Cardiac muscle cell (in vitro differentiated cells and primary cell): Measurements from ENCODE around the gene VEGFB. TPM values are rescaled to one million over a fixed set of nuclear protein-coding genes. Genes with fewer than 3 reads are reported as not detected.

Experiments
- DNase-seq, 2 donors: peaks; one replicate each; pipeline versions ENCODE4 v3.0.0 to v3.0.0-alpha.2; 2010 to 2017; ENCODE audit warnings: low read depth in 1 of 2, low spot score in 1 of 2
- H3K27ac ChIP-seq: fragments of 200-600 bp; sonication (generic); 2 replicates; pipeline ENCODE4 v1.5.1; 2016
- H3K27me3 ChIP-seq: fragments of 200-600 bp; sonication (generic); 2 replicates; pipeline ENCODE4 v1.6.0; 2016; ENCODE audit warnings: control low read depth
- H3K36me3 ChIP-seq: fragments of 200-600 bp; sonication (generic); 2 replicates; pipeline ENCODE4 v1.5.1; 2016; ENCODE audit warnings: control low read depth
- H3K4me1 ChIP-seq: fragments of 200-600 bp; sonication (generic); 2 replicates; pipeline ENCODE4 v1.8.1; 2017; ENCODE audit warnings: low read depth, mild to moderate bottlenecking, mixed run types
- H3K4me3 ChIP-seq: fragments of 200-600 bp; sonication (generic); 2 replicates; pipeline ENCODE4 v1.5.1; 2016; ENCODE audit warnings: mild to moderate bottlenecking
- H3K9me3 ChIP-seq: fragments of 200-600 bp; sonication (generic); 2 replicates; pipeline ENCODE4 v1.5.1; 2017; ENCODE audit warnings: low read depth, mild to moderate bottlenecking, control low read depth
- polyA plus RNA-seq: library from polyadenylated mRNA; unstranded; fragments of >200 nt; fragmentation: Nextera tagmentation; extraction: Ambion mirVana; gene quantifications from 2 replicates; pipeline ENCODE4 v1.2.1, GENCODE V29; 2016
- total RNA-seq: library from RNA; depleted of rRNA; stranded (reverse); fragments of >200 nt; gene quantifications from 2 replicates; pipeline ENCODE4 v1.2.3, GENCODE V29; 2016
- TF ChIP-seq, protein P1 (sequence below): IDR thresholded peaks from 2 replicates; pipeline ENCODE4 v1.5.1; 2012; ENCODE audit warnings: low read depth, mild to moderate bottlenecking, low read length

Gene VEGFB
- total and polyA plus RNA-seq, 2 experiments from 2014 or later, result 162 to 199 TPM

GRCh38 chr11:64235437-64236161 lies 1.2 kb downstream of the VEGFB start:
- Histone ChIP-seq H3K27me3 (no peaks in the 10 kb centered on the region), H3K27ac (no peak overlapping the region), H3K36me3 (peaks cover 3% of the 10 kb centered on the region), H3K9me3 (no peaks in the 10 kb centered on the region), H3K4me3 (peak overlapping the region; percentile 62), H3K4me1 (peaks cover 11% of the 10 kb centered on the region)
- TF ChIP-seq, protein P1, sequence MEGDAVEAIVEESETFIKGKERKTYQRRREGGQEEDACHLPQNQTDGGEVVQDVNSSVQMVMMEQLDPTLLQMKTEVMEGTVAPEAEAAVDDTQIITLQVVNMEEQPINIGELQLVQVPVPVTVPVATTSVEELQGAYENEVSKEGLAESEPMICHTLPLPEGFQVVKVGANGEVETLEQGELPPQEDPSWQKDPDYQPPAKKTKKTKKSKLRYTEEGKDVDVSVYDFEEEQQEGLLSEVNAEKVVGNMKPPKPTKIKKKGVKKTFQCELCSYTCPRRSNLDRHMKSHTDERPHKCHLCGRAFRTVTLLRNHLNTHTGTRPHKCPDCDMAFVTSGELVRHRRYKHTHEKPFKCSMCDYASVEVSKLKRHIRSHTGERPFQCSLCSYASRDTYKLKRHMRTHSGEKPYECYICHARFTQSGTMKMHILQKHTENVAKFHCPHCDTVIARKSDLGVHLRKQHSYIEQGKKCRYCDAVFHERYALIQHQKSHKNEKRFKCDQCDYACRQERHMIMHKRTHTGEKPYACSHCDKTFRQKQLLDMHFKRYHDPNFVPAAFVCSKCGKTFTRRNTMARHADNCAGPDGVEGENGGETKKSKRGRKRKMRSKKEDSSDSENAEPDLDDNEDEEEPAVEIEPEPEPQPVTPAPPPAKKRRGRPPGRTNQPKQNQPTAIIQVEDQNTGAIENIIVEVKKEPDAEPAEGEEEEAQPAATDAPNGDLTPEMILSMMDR, result no peak
- no peak for DNase-seq

DNA sequence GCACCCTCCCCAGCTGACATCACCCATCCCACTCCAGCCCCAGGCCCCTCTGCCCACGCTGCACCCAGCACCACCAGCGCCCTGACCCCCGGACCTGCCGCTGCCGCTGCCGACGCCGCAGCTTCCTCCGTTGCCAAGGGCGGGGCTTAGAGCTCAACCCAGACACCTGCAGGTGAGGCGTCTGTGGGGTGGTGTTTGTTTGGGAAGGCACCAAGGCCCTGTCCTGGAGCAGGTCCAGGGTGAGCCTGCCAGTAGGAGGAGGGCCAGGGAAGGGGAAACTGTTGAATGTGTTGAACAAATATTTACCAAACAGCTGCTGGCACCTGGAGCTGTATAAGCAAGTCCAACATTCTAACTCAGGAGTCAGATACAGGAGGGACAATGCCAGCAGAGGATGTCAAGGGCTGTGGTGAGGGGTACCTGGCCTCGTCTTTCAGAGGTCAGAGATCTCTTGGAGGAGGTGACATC lies 3.1 kb downstream of the VEGFB start:
- peaks cover 11% of the 10 kb centered on the region for H3K4me1 ChIP-seq
- H3K4me3 ChIP-seq, result no peak overlapping the region
- TF ChIP-seq, protein P1, result no peak
- H3K36me3 ChIP-seq, result peaks cover 3% of the 10 kb centered on the region
- no peak for DNase-seq
- no peaks in the 10 kb centered on the region for H3K9me3 ChIP-seq
- no peak overlapping the region for H3K27ac ChIP-seq
- no peaks in the 10 kb centered on the region for H3K27me3 ChIP-seq

DNA sequence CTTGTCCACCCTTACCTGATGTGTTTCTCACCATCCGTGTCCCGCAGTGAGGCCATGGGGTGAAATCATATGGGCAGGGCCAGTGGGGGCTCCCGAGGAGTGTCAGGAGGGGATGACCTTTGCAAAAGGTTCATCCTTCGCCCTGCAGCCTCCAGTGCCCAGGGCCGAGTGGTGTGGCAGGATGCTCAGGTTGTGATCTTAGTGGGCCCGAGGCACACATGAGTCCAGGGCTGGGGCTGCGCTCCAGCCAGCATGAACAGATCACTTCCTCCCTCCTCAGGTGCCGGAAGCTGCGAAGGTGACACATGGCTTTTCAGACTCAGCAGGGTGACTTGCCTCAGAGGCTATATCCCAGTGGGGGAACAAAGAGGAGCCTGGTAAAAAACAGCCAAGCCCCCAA lies 3.7 kb downstream of the VEGFB start:
- Histone ChIP-seq H3K27ac (no peak overlapping the region), H3K36me3 (peaks cover 3% of the 10 kb centered on the region), H3K4me1 (peaks cover 11% of the 10 kb centered on the region), H3K27me3 (no peaks in the 10 kb centered on the region), H3K9me3 (no peaks in the 10 kb centered on the region), H3K4me3 (no peak overlapping the region)
- TF ChIP-seq, protein P1, result no peak
- DNase-seq, result no peak

- Histone ChIP-seq H3K9me3 (no peaks in the 10 kb centered on the region), H3K4me1 (peaks cover 5% of the 10 kb centered on the region), H3K27ac (no peak overlapping the region), H3K4me3 (no peak overlapping the region), H3K36me3 (peaks cover 3% of the 10 kb centered on the region), H3K27me3 (no peaks in the 10 kb centered on the region)
- no peak for DNase-seq
- TF ChIP-seq, protein P1, result no peak
Measured at GRCh38 chr11:64238999-64239398, 4.6 kb downstream of the VEGFB start.

- DNase-seq, result no peak
- Histone ChIP-seq H3K9me3 (no peaks in the 10 kb centered on the region), H3K36me3 (peaks cover 3% of the 10 kb centered on the region), H3K27me3 (no peaks in the 10 kb centered on the region), H3K4me3 (peak overlapping the region; percentile 86), H3K4me1 (peaks cover 5% of the 10 kb centered on the region), H3K27ac (peak overlapping the region; percentile 96)
- TF ChIP-seq, protein P1, result no peak
Measured at GRCh38 chr11:64239662-64240434, 5.5 kb downstream of the VEGFB start.
